Prostate gland (tissue), 2 donors: ENCODE measurements around the gene TRIM43B. TPM values are rescaled to one million over a fixed set of nuclear protein-coding genes. Genes with fewer than 3 reads are reported as not detected.
"Not testable (repeated sequence)": the region's sequence is repeated elsewhere in the genome, so short reads cannot be mapped to it uniquely, and the experiment has no call there.

Source experiments
- DNase-seq: peaks from one replicate; pipeline ENCODE4 v3.0.0-alpha.2; 2019; ENCODE audit warnings: low spot score
- H3K27ac ChIP-seq, 2 donors: fragments of 200-600 bp; sonication (generic); 2 replicates each; pipeline ENCODE4 v1.5.1; 2017 to 2019
- H3K27me3 ChIP-seq: fragments of 200-600 bp; sonication (generic); replicated peaks from 2 replicates; pipeline ENCODE4 v1.5.1; 2019; ENCODE audit not compliant: insufficient read depth
- H3K36me3 ChIP-seq, 2 donors: fragments of 200-600 bp; sonication (generic); 1 replicate in 1 of 2; 2 replicates in 1 of 2; pipeline versions ENCODE4 v1.5.1 to v1.8.1; 2017 to 2019
- H3K4me1 ChIP-seq: fragments of 200-600 bp; sonication (generic); replicated peaks from 2 replicates; pipeline ENCODE4 v1.5.1; 2019
- H3K4me3 ChIP-seq, 2 donors: fragments of 200-600 bp; sonication (generic); 2 replicates each; pipeline ENCODE4 v1.5.1; 2017 to 2019
- H3K9me3 ChIP-seq: fragments of 200-600 bp; sonication (generic); 2 replicates; pipeline ENCODE4 v1.5.1; 2017
- POLR2A ChIP-seq: fragments of 450-650 bp; IDR thresholded peaks from one replicate; pipeline ENCODE4 v1.6.1; 2016; ENCODE audit warnings: antibody characterized with exemption, mild to moderate bottlenecking
- POLR2AphosphoS5 ChIP-seq: sonication (generic); formaldehyde crosslinking; IDR thresholded peaks from one replicate; pipeline ENCODE4 v1.6.1; 2017; ENCODE audit warnings: antibody characterized with exemption
- WGBS: methylation state at CpG from one replicate; pipeline ENCODE4 v1.1.5; 2018; 5-methylcytosine and 5-hydroxymethylcytosine counted together
- intact Hi-C: fragments of 100-400 bp; cut with DNase I; formaldehyde crosslinking; loops from one replicate; pipeline ENCODE4 v1.14.2; 2022
- total RNA-seq, 2 donors: library from RNA; depleted of rRNA; stranded (reverse); fragments of >200 nt; gene quantifications; one replicate each; pipeline ENCODE4 v1.1.0, GENCODE V29; 2016
- TF ChIP-seq, protein P1 (sequence below), 4 experiments: fragments of 200-600 bp in 2 of 4; fragments of 450-650 bp in 2 of 4; sonication (generic) in 2 of 4; IDR thresholded peaks; 1 replicate in 3 of 4; 2 replicates in 1 of 4; pipeline ENCODE4 v1.5.1; 2016 to 2019; ENCODE audit warnings: antibody characterized with exemption in 4 of 4, mild to moderate bottlenecking in 2 of 4, moderate library complexity in 2 of 4

Gene TRIM43B
- under 1 TPM in 1 of 2 donors, not detected in 1; 0.62 TPM for total RNA-seq

DNA sequence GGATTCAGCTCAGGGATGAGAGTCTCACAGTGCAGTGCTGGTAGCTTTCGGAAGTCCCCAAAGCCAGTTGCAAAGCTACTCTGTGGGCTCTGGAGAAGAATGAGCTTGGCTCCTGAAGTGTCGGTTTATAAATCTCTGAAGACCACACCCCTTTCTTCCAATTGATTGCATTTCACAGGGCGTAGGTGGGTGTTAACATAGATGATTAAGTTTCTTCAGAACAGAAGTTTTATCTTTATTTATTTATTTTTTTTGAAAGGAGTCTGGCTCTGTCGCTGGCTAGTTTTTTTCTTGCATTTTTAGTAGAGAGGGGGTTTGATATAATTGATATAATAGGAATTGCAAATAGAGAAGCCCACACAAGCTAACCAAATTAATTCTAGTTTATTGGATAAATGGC is at the start of gene TRIM43B:
TRIM43B (minus strand) TSS at position 101 of the 400 bp plus-strand sequence. CDS start 2,040 bp downstream, outside the sequence.
- H3K27ac ChIP-seq, H3K36me3 ChIP-seq, H3K9me3 ChIP-seq, H3K4me3 ChIP-seq, H3K27me3 ChIP-seq, DNase-seq, H3K4me1 ChIP-seq, intact Hi-C loops: not testable (repeated sequence)
- 100% methylated on average over 1 of the region's 4 CpGs for WGBS

DNA sequence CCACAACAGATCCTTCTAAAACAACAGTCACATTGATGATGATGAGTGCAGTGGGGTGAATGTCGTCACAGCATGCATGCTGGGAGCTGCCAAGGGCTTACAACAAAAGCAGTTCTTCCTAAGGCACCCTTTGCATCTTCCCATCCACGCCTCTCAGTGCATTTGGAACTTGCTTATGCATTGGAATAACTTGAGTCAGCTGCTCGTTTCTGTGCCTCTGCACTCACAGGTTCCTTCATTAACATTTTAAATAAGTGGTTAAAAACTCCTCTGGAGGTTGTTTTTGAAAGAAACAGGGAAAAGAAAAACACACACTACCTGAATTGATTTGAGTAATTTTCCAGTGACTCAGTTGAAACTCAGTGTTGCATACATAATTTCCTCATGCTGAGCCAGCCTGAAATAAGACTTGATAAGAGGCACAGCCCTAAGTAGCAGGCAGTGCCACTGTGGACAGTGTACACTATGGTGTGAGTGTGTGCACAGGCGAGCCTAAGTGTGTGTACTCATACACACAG is 46.8 kb upstream of the TRIM43B start:
- WGBS = 94% methylated on average over 4 of the region's 4 CpGs
- TF ChIP-seq POLR2A (no peak), POLR2AphosphoS5 (no peak)
- TF ChIP-seq, protein P1, sequence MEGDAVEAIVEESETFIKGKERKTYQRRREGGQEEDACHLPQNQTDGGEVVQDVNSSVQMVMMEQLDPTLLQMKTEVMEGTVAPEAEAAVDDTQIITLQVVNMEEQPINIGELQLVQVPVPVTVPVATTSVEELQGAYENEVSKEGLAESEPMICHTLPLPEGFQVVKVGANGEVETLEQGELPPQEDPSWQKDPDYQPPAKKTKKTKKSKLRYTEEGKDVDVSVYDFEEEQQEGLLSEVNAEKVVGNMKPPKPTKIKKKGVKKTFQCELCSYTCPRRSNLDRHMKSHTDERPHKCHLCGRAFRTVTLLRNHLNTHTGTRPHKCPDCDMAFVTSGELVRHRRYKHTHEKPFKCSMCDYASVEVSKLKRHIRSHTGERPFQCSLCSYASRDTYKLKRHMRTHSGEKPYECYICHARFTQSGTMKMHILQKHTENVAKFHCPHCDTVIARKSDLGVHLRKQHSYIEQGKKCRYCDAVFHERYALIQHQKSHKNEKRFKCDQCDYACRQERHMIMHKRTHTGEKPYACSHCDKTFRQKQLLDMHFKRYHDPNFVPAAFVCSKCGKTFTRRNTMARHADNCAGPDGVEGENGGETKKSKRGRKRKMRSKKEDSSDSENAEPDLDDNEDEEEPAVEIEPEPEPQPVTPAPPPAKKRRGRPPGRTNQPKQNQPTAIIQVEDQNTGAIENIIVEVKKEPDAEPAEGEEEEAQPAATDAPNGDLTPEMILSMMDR (IDR thresholded peaks at IDR 0.05) = no peak
- Histone ChIP-seq H3K27ac (no peak overlapping the region), H3K4me1 (peaks cover 6% of the 10 kb centered on the region), H3K4me3 (no peak overlapping the region), H3K9me3 (no peaks in the 10 kb centered on the region), H3K27me3 (no peaks in the 10 kb centered on the region), H3K36me3 (no peaks in the 10 kb centered on the region)
- DNase-seq = no peak
- intact Hi-C loops = no loop called here

DNA sequence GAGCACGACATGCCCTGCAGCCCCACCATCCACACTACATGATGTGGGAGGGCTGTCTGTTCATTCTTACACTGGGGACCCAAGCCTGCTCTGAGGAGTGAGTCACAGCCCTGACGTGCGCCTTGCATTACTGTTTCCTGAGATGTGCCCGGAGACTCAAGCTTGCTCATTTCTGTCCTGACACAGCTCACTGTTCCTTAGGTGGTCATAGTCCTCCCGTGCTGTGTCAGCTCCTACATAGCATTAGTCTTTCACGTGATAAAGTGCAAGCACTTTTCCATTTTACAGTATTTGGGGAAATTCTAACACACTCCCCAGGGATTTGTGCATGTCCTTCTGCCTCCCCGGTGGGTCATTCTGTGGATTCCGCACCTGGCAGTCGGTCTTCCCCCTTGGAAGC is 46.2 kb upstream of the TRIM43B start:
- H3K9me3 ChIP-seq = no peaks in the 10 kb centered on the region
- 96% methylated on average over 9 of the region's 9 CpGs for WGBS

DNA sequence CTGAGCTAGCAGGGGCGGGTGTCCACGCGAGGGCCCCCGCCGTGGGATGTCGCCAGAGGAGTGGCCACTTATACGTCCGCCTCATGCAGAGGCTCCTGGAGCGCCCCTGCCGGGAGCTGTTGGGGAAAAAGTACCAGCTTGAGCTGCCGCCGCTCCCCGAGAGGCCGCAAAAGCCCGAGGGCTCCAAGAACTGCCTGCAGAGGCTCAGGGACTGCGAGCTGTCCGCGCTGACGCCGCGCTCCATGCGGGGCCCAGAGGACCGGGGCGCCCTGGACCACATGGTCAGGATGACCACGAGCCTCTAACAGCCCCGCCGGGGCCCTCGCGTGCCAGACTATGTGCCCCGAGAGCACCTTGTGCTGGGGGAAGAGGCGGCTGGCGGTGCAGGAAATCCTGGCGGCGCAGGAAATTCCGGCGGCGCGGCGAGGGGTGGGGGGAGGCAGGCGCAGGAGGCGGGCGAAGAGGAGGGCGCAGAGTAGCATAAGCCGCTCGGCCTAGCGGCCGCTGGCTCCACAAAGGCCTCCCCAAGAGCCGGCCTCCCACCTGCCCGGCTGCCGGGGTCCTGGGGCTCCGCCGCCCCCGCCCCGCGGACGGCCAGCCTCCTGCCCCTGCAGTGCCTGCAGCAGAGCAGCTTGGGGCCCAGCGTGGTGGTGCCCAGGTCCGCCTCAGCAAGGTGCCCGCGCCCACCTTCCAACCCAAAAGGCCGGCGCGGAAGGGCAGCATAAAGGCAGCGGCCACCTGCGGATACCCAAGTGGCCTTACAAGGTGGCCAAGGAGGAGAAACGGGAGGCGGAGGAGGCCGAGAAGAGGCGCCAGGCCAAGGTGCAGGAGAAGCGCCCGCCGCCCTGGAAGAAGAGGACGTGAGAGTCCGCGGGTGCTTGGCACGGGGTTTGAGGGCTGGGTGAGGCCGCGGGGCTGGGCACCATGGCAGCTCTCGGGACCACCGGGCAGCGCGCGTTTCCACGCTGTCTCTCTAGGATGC is 42.1 kb upstream of the TRIM43B start:
- Histone ChIP-seq H3K27me3 (no peaks in the 10 kb centered on the region), H3K27ac (peak overlapping the region; percentile 80 to 83), H3K9me3 (no peaks in the 10 kb centered on the region), H3K36me3 (no peaks in the 10 kb centered on the region), H3K4me1 (peaks cover 6% of the 10 kb centered on the region), H3K4me3 (peak overlapping the region; percentile 54 to 77)
- 8% methylated on average over 59 of the region's 84 CpGs for WGBS
- no peak for TF ChIP-seq POLR2AphosphoS5
- no peak for TF ChIP-seq POLR2A
- TF ChIP-seq, protein P1 (IDR thresholded peaks at IDR 0.05) = no peak
- peak; percentile 54 for DNase-seq
- intact Hi-C loops = no loop called here

More for the DNA sequence above, 46.2 kb upstream of the TRIM43B start:
- H3K4me1 ChIP-seq = peaks cover 6% of the 10 kb centered on the region
- no peak for TF ChIP-seq POLR2A
- TF ChIP-seq, protein P1 (IDR thresholded peaks at IDR 0.05) = no peak
- no peak for TF ChIP-seq POLR2AphosphoS5
- H3K27ac ChIP-seq = no peak overlapping the region
- H3K36me3 ChIP-seq = no peaks in the 10 kb centered on the region
- intact Hi-C loops = no loop called here
- DNase-seq = no peak
- no peak overlapping the region for H3K4me3 ChIP-seq
- H3K27me3 ChIP-seq = no peaks in the 10 kb centered on the region

DNA sequence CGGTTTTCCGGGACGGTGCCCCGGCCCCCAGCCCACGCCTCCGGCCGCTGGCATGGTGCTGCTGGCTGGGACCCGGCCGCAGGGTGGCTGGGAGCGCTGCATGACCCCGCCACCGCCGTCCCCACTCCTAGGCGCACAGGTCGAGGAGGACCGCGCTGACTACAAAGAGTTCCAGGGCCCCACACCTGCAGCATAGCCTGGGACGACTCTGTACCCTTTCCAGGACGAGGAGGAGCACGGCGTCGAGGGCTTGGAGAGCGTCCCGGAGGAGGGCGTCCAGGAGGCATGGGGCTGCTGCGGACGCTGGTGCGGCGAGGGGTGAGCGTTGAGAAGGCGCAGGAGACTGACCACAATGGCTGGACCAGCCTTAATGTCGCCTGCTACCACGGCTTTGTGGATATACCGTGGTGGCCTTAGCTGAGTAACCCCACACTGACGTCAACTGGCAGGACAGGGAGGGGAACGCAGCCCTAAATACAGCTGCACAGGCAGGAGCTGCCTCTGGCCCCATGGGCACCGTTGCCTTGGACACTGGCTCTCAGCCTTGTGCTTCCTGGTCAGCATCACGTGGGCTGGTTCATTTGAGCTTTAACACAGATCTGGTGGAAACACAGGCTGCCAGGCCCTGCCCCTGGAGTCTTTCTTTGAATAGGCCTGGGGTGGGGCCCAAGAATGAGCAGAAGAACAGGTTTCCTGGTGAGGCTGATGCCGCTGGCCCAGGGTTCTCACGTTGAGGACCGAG is 40.9 kb upstream of the TRIM43B start:
- H3K9me3 ChIP-seq = no peaks in the 10 kb centered on the region
- intact Hi-C loops = no loop called here
- peak overlapping the region; percentile 54 to 77 for H3K4me3 ChIP-seq
- DNase-seq = peak; percentile 25
- no peak overlapping the region for H3K27ac ChIP-seq
- TF ChIP-seq POLR2AphosphoS5 (no peak), POLR2A (no peak)
- TF ChIP-seq, protein P1 (IDR thresholded peaks at IDR 0.05) = no peak
- H3K27me3 ChIP-seq = no peaks in the 10 kb centered on the region
- H3K4me1 ChIP-seq = peaks cover 6% of the 10 kb centered on the region
- H3K36me3 ChIP-seq = no peaks in the 10 kb centered on the region
- WGBS = 83% methylated on average over 41 of the region's 41 CpGs
